GM18498 (cell line): ENCODE results near the gene DDX24.
A peak's percentile ranks its signal among the peaks of the same experiment; 100 is the strongest.

Experiments
- ATAC-seq: cut with Tn5 transposase; IDR thresholded peaks from one replicate; pipeline ENCODE4 v1.9.1; 2021; ENCODE audit warnings: mild to moderate bottlenecking, moderate library complexity; ENCODE audit not compliant: unreplicated experiment

The DDX24 gene, protein sequence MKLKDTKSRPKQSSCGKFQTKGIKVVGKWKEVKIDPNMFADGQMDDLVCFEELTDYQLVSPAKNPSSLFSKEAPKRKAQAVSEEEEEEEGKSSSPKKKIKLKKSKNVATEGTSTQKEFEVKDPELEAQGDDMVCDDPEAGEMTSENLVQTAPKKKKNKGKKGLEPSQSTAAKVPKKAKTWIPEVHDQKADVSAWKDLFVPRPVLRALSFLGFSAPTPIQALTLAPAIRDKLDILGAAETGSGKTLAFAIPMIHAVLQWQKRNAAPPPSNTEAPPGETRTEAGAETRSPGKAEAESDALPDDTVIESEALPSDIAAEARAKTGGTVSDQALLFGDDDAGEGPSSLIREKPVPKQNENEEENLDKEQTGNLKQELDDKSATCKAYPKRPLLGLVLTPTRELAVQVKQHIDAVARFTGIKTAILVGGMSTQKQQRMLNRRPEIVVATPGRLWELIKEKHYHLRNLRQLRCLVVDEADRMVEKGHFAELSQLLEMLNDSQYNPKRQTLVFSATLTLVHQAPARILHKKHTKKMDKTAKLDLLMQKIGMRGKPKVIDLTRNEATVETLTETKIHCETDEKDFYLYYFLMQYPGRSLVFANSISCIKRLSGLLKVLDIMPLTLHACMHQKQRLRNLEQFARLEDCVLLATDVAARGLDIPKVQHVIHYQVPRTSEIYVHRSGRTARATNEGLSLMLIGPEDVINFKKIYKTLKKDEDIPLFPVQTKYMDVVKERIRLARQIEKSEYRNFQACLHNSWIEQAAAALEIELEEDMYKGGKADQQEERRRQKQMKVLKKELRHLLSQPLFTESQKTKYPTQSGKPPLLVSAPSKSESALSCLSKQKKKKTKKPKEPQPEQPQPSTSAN

DNA sequence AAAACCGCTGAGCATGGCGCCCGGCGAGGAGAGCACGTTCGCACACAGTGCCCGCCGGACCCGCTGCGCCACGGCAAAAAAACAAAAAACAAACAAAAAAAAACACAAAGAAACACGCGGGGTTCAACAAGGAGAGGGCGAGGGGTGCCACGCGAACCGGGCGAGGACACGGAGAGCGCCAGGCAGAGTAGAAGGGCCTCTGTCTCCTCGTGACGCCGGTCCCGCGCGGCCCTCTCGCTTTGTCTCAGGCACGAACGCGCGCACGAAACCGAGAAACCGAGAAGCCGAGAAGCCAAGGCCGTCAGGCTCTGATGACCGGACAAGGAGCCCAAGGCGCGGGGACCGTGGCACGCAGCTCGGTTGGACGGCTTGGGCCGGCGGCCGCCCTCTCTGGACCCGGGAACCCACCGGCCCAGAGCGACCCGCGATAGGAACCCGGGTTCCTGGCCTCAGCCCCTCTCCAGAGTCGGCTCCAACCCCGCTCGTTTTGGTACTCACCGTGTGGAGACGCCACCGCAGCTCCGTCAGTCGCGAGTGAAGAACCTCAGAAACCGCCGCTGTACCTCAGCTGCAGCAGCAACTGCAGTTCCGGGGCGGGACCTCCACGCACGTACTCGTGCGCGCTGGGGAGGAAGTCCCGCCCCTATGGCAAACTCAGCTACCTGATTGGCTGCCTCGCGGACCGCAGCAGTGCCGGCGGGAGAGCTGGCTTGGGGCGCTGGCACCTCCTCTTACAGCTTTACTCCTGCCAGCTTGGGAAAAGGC is at the start of gene DDX24, which contains the start of gene IFI27L1:
TSS of gene DDX24 (minus strand) at position 582 of the 765 bp plus-strand sequence. CDS start 1,460 bp downstream, outside the sequence.
TSS of gene IFI27L1 (plus strand) at position 690 of the 765 bp plus-strand sequence. CDS start 15,628 bp downstream, outside the sequence.
- peak; percentile 99 for ATAC-seq

DNA sequence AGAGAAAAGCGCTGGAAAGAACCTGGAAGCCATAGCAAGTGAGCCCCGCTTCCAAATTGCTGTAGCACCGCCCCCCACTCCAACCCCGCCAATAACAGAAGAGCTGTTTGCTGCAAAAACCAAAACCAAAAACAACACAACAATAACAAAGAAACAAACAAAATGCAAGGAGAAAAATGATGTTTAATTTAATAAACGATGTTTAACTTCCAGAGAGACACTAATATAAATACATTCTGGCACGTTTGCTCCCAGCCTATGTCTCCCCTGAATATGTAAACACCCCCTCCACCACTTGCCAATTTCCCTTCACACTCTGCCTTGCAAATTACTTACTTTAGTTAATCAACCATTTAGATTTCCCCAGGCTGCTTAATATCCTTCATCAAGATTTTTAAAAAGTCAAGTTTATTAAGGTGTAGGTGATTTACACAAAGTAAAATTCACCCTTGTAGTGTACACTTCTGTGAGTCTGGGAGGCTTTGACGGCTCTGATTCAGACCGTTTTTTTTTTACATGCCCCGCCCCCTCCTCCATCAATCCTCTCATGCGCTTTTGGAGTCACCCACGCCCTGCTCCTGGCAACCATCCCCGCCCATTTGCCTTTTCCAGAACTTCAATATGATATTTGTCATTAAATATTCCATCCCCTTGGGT is 48.9 kb upstream of the DDX24 start:
- ATAC-seq: no peak

DNA sequence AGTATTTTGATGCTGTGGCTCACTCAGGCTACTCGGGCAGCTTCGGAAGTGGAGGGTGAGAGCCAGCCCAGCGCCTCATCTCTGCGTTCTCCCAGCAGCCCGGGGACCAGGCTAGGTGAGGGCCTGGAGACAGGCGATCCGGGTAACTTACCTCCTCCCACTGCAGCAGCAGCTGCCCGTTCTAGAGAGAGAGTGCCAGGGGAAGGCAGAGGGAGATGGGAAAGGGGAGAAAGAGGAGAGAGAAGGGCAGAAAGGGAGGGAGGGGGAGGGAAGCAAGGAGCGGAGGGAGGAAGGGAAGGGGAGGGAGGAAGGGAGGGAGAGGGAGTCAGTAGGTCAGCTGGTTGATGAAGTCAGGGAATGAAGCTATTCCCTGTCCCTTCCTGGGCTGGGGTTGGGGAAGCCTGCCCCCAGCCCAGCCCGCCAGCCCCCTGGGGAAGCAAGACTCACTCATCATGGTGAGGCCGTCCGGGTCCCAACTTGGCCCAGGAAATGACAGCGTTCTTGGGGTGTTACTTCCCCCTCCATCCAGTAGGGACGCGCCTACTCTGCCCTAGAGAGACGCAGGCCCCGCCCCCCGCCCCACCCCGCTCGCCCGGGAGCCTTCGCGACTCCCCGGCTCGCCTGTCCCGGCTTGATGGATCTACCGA is 48.2 kb upstream of the DDX24 start, which contains the start of gene IFI27L2:
TSS of gene IFI27L2 (minus strand) at position 494 of the 647 bp plus-strand sequence. CDS start at position 454, 40 bp downstream.
- peak; percentile 93 for ATAC-seq

DNA sequence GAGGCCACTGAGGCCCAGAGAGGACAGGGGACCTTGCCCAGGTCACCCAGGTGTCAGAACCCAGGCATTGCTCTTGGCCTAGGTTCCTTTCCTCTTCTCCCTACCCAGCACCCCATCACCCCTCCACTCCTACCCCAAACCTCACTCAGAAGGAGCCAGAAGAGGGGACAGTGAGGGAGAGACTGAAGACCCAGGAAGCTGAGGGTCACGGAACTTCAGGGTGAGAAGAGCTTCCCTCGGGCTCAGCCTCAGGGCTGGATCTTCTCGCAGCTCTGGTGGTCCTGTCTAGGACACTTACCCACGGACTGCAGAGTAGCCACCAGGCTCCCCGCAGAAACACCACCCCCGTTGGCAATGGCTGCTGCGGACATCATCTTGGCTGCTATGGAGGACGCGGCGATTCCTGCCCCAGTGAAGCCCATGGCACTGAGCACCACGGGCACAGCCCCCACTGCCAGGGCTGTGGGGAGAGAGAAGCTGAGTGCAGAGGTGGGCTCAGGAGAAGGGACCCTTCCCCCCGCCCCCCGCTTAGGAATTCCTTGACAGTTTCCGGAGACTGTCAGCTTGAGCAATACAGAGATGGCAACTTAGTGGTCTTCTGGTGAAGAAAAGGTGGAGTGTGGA is 47.3 kb upstream of the DDX24 start:
- no peak for ATAC-seq

DNA sequence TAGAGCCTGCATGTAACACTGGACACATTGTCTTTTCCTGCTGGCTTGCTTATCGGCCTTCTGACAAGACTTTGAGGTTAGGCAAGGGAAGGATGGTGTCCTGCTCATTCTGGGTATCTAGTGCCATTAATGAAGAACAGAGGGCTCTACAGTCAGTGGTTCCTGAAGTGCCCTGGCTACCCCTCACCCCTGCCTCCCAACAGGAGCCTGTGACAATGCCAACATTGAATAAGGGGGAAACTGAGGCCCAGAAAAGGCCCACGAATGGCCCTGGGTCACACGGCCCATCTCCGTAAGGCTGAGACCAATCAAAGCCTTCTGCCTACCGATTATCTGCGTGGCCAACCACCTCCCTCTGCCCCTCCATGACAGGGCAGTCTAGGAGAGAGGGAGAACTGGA is 46.3 kb upstream of the DDX24 start:
- no peak for ATAC-seq

DNA sequence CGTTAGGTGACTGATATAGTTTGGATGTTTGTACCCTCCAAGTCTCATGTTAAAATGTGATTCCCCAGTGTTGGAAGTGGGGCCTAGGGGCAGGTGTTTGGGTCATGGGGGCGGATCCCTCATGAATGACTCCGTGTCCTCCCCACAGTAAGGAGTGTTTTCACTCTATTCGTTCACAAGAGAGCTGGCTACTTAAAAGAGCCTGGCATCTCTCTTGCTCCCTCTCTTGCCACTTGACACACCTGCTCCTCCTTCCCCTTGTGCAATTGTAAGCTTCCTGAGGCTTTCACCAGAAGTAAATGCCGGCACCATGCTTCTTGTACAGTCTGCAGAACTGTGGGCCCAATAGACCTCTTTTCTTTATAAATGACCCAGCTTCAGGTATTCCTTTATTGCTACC is 45.8 kb upstream of the DDX24 start:
- ATAC-seq: no peak

DNA sequence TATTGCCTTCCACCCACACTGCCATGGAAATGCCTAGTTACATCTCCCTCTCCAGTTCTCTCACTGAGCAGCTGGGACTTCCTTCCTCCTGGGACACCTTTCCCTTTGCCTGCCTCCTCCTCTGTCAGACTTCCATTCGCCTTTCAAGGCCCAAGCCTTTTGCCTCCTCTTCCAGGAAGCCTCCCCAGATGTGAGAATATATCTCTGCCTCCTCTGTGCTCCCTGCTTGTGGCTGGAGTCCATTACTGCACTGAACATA is 45.3 kb upstream of the DDX24 start:
- ATAC-seq: no peak

DNA sequence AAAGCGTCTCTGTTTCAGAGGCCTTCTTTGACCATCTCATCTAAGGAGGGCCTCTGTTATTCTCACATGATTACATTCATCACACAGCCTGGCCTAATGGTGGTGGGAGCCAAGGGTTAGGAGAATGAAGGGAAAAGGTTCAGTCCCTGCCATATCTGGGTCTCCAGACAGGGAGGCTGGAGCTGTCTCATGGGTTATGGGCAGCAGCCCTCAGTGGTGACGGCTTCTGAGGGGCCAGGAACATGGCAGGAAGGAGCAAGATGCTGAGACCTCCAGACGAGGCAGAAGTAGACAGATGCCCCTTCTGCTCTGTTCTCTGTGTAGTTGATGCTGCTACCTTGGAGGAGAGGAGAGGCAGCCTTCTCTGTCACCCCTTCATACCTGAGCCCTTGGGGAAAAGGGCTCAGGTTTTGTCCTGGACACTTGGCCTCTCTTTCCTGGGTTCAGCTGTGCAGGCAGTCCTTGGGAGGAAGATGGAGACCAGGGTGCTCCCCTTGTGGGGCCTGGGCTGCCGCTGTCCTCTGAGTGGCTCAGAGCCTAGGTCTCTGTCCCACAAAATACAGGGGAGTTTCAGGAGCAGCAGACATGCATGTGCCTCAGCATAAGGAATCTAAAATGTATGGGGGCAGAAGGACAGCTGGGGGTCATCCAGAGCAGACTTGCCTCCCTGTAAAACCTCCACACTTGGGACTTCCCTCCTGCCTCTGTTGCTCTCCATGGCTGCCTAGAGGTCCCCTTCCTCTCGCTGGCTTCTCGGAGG is 44.8 kb upstream of the DDX24 start:
- ATAC-seq: no peak

DNA sequence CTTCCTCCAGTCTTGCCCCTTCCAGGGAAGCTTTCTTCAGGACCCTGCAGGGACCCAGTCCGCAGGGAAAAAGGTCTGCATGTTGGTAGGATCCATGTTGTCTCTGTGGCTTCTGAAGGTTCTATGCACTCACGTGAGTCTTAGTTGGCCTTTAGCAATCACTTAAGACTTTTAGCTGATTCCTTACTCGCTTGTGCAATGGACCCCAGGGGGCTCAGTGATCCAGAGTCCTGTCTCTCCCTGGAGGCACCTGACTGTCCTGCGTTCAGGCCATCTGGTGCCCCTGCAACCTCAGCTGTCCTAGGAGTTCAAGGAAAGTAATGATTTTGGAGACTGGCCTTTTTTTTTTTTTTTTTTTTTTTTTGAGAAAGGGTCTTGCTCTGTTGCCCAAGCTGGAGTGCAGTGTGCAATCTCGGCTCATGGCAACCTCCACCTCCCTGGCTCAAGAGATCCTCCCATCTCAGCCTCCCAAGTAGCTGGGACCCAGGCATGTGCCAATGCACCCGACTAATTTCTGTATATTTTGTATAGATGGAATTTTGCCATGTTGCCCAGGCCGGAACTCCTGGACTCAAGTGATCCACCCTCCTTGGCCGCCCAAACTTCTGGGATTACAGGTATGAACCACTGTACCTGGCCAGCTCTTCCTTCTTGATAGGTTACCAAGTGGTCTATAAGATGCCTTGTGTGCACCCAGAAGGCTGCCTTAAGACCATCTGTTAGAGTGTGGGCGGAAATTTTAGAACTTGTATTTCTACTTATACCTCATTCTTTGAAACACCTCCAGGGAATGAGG is 43.8 kb upstream of the DDX24 start:
- no peak for ATAC-seq

DNA sequence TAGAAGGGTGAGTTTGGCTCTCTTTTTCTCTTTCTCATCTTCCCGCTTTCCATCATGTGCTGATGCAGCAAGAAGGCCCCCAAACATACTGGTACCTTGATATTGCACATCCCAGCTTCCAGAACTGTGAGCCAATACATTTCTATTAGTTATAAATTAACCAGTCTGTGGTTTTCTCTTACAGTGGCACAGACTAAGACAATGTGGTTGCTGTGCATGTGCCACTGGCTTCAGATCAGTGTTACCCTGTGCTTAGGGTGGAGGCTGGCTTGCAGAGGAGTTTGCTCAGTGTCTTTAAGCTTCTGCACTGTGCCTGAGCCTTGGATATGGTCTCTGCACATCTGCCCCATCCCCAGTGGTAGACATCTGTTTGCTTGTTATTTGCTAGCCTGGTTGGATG is 42.9 kb upstream of the DDX24 start:
- ATAC-seq: no peak

DNA sequence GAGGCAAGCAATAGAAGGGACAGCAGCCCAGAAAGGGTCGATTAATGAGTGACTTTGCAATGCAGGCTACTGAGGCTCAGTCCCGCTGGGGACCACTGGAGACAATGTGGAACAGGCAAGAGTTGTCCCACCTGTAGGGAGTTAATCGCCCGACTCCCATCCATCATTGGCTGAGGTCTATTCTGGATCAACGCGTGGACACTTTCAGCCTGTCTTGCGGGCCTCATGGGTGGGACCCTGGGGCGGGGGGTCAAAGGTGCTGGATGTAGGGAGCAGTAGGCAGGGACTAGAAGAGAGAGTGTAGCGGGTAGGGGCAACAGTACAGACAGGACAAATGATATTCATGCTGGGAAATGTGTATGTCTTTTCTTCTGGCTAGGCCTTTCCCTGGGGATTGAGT is 42.3 kb upstream of the DDX24 start:
- no peak for ATAC-seq

DNA sequence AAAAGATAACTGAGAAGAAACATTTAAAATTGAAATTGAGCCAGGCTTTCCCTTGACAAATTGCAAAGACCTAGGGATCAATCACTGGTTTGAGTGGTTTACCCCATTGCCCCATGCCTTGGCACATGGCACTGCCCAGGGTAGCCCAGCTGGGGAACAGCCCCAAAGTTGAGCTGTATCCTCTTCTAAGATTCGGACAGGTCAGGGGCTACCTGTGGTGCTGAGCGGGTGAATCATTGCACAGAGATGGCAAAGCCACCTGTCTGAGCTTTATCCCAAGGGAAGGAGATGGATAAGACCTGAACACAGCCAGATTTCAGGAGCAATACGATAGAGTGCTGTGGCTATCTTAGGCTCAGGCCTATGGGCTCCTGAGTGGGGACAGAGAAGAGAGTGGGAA is 41.4 kb upstream of the DDX24 start:
- no peak for ATAC-seq

DNA sequence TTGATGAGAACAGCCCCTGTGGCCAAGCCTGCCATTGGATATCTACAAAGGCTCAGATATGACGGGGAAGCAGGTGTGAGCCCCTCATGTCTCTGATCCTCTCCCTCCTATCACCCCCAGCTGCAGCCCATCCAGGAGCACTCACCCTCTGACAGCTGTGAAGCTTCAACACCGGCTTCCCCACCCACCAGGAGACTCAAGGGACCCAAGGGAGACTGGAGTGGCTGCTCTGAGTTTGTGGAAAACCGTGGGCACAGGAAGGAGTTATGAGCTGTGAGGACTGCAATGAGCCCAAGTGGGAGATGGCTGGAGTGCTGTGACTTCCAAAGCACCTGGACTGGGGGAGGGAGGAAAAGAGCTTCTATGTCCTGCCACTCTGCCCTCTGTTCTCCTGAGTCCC is 40.5 kb upstream of the DDX24 start:
- ATAC-seq: no peak

DNA sequence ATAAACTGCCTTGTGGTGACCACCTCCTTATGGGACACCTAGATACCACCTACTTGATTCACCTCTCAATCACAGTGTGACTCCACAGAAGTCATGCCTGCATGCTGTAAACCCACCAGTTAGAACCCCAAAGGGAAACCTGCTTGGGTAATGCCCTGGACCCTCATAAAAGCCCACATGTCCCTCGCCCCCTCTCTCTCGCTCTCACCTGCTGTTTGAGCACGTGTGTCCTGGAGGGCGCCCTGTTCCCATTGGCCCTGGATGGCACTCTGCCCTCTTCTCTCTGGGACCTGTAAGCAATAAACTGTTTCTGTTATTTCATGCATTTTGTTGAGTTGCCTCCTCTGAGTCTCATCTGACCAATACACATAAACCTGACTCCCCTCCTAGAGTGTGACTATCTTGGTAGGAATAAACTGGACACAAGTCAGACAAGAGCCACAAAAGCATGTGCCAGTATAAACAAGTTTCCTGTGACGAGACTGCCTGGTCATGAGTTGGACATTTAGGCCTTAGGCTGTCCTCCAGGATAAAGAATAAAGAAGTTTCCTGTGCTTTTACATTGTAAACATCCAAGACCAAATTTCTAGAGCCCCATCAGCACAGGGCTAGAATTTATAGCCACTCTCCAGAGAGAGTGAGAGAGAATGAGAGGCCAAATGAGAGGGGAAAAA is 39.8 kb upstream of the DDX24 start:
- ATAC-seq: no peak

DNA sequence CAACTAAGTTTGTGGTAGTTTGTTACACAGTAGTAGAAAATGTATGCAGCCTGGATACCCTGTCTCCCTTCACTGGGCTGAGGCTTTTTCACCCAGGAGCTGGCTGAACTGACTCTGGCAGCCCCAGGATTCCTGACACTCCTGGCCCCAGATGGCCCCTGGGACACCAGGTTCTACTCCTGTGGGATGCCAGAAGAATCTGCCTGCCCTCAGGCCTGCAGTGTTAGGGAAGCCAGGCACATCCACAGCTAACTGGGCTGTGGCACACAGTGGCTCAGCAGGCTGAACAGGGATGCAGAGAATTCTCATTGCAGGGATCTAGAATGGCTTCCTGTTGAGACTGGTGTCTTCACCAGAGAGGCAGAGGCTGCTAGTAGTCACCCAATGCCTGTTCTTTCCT is 38.1 kb upstream of the DDX24 start:
- no peak for ATAC-seq

DNA sequence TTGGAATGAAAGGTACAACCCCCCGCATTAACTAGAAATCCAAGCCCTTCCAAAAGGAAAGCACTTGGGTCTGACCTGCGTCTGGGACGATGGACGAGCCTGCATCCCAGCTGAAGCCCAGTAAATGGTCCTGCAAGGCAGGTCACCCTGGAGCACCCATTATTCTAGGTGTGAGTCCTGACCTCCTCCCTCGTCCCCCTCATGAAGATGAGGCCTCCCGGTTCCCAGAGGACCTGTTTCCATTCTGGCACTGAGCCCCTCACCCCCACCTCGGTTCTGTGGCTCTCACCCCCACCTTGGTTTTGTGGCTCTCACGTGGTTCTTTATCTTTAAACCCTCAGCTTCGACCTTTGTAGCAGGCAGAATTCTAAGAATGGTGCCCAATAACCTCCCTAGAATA is 36.9 kb upstream of the DDX24 start:
- ATAC-seq: no peak

DNA sequence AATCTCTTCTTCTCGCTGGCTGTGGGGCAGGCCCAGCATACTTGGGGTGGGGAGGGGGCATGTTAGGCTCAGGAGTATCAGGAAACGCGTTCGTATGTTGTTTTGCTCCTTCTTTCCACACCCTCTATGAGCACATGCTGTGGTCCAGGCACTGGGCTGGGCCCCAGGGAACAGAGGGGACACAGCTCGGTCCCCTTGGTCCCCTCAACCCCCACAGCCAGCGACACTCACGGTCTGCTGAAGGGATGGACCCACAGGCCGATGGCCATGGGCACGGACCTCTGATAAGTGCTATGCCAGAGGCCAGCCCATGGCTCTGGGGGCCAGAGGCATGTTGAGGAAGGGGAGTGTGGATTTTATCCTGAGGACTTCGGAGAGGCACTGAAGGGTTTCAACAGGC is 35.7 kb upstream of the DDX24 start:
- ATAC-seq: no peak

DNA sequence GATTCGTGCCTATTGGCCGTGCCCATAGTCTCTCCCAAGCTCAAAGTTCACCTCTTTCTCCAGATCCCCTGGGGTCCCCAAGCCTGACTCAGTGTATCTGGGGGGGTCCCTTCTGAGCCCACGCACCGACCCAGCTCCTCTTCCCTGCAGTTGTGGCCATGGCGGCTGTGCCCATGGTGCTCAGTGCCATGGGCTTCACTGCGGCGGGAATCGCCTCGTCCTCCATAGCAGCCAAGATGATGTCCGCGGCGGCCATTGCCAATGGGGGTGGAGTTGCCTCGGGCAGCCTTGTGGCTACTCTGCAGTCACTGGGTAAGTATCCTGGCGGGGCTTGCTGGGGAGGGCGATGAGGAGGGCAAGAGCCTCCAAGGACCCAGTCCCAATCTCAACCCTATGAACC is 34.6 kb upstream of the DDX24 start:
- ATAC-seq: no peak
